GM23338 (cell line): ENCODE data around the gene CCDC59. TPM values are rescaled to one million over a fixed set of nuclear protein-coding genes. Genes with fewer than 3 reads are reported as not detected.
A peak's percentile ranks its signal among the peaks of the same experiment; 100 is the strongest.

ENCODE experiments used
- ATAC-seq: fragments of 200-7000 bp; cut with Tn5 transposase; 3 replicates; pipeline ENCODE4 v1.9.1; 2020
- DNase-seq: peaks from one replicate; pipeline ENCODE4 v3.0.0-alpha.2; 2015; ENCODE audit warnings: low spot score
- H2AFZ ChIP-seq: fragments of 200-600 bp; sonication (generic); 2 replicates; pipeline ENCODE4 v1.8.0; 2016; ENCODE audit warnings: antibody characterized with exemption, mild to moderate bottlenecking, moderate library complexity
- H3F3A ChIP-seq: fragments of 200-600 bp; sonication (generic); replicated peaks from 2 replicates; pipeline ENCODE4 v1.8.0; 2017; ENCODE audit warnings: antibody characterized with exemption, mixed run types, low read depth
- H3K27ac ChIP-seq: fragments of 200-600 bp; sonication (generic); 2 replicates; pipeline ENCODE4 v1.6.1; 2016; ENCODE audit warnings: low read depth
- H3K27me3 ChIP-seq: fragments of 200-600 bp; sonication (generic); 2 replicates; pipeline ENCODE4 v1.8.0; 2016; ENCODE audit warnings: mild to moderate bottlenecking, mixed run types, moderate library complexity; ENCODE audit not compliant: insufficient read depth
- H3K36me3 ChIP-seq: fragments of 200-600 bp; sonication (generic); 2 replicates; pipeline ENCODE4 v1.8.0; 2016; ENCODE audit warnings: mild to moderate bottlenecking; ENCODE audit not compliant: insufficient read depth
- H3K4me1 ChIP-seq: fragments of 200-600 bp; sonication (generic); 2 replicates; pipeline ENCODE4 v1.8.0; 2016; ENCODE audit warnings: mild to moderate bottlenecking, moderate library complexity; ENCODE audit not compliant: insufficient read depth
- H3K4me2 ChIP-seq: fragments of 200-600 bp; sonication (generic); 2 replicates; pipeline ENCODE4 v1.7.1; 2017; ENCODE audit warnings: mixed run types
- H3K4me3 ChIP-seq: fragments of 200-600 bp; sonication (generic); 2 replicates; pipeline ENCODE4 v1.6.1; 2016; ENCODE audit warnings: mixed run types
- H3K79me2 ChIP-seq: fragments of 200-600 bp; sonication (generic); replicated peaks from 2 replicates; pipeline ENCODE4 v1.8.0; 2017; ENCODE audit warnings: mild to moderate bottlenecking; ENCODE audit not compliant: insufficient read depth
- H3K9me2 ChIP-seq: fragments of 200-600 bp; sonication (generic); 2 replicates; pipeline ENCODE4 v1.8.0; 2017; ENCODE audit not compliant: insufficient read depth
- H4K20me1 ChIP-seq: fragments of 200-600 bp; sonication (generic); replicated peaks from 2 replicates; pipeline ENCODE4 v1.8.0; 2017; ENCODE audit warnings: mild to moderate bottlenecking; ENCODE audit not compliant: insufficient read depth
- H3K27ac Mint-ChIP-seq: 2 replicates; pipeline ENCODE4 v1.8.0; 2020; ENCODE audit warnings: inconsistent platforms, mild to moderate bottlenecking, moderate library complexity, mixed read lengths
- H3K27me3 Mint-ChIP-seq: 3 replicates; pipeline ENCODE4 v1.8.0; 2022; ENCODE audit warnings: low read depth, mild to moderate bottlenecking, moderate library complexity, mixed read lengths, inconsistent platforms; ENCODE audit not compliant: insufficient read depth, poor library complexity
- H3K36me3 Mint-ChIP-seq: 3 replicates; pipeline ENCODE4 v1.8.0; 2021; ENCODE audit warnings: low read depth, mild to moderate bottlenecking, inconsistent platforms, moderate library complexity, mixed read lengths
- H3K4me1 Mint-ChIP-seq: 3 replicates; pipeline ENCODE4 v1.8.0; 2020; ENCODE audit warnings: mild to moderate bottlenecking, inconsistent platforms, mixed read lengths
- H3K4me3 Mint-ChIP-seq: 3 replicates; pipeline ENCODE4 v1.8.0; 2021; ENCODE audit warnings: moderate library complexity, mild to moderate bottlenecking, inconsistent platforms, mixed read lengths
- H3K9me3 Mint-ChIP-seq: 3 replicates; pipeline ENCODE4 v1.8.0; 2020; ENCODE audit warnings: moderate library complexity, mild to moderate bottlenecking, inconsistent platforms, mixed read lengths
- CREB1 ChIP-seq: fragments of 250-450 bp; sonication (Bioruptor Pico); IDR thresholded peaks from 2 replicates; pipeline ENCODE4 v1.5.0; 2020; ENCODE audit warnings: low read depth, mild to moderate bottlenecking, moderate library complexity
- CTCF ChIP-seq, 2 experiments: fragments of 200-600 bp in 1 of 2; sonication (generic) in 1 of 2; conservative IDR thresholded peaks; 2 replicates each; pipeline versions ENCODE4 v1.5.1 to v1.6.1; 2016 to 2017; ENCODE audit warnings: antibody characterized with exemption in 2 of 2, low read depth in 2 of 2, mild to moderate bottlenecking in 2 of 2, moderate library complexity in 1 of 2
- ETS1 ChIP-seq: IDR thresholded peaks from 2 replicates; pipeline ENCODE4 v1.6.1; 2016; ENCODE audit warnings: antibody characterized with exemption
- EZH2 ChIP-seq: fragments of 200-600 bp; sonication (generic); IDR thresholded peaks from one replicate; pipeline ENCODE4 v1.8.0; 2017; ENCODE audit warnings: antibody characterized with exemption, mild to moderate bottlenecking, low read depth; ENCODE audit not compliant: unreplicated experiment
- EZH2phosphoT487 ChIP-seq: fragments of 200-600 bp; sonication (generic); IDR thresholded peaks from one replicate; pipeline ENCODE4 v1.8.1; 2018; ENCODE audit warnings: antibody characterized with exemption; ENCODE audit not compliant: unreplicated experiment
- JUNB ChIP-seq: IDR thresholded peaks from one replicate; pipeline ENCODE4 v1.6.1; 2016; ENCODE audit warnings: antibody characterized with exemption; ENCODE audit not compliant: unreplicated experiment
- NANOG ChIP-seq: IDR thresholded peaks from 2 replicates; pipeline ENCODE4 v1.6.1; 2016; ENCODE audit warnings: antibody characterized with exemption, borderline replicate concordance
- POLR2AphosphoS5 ChIP-seq: IDR thresholded peaks from 2 replicates; pipeline ENCODE4 v1.6.1; 2016; ENCODE audit warnings: antibody characterized with exemption, low read depth
- REST ChIP-seq: IDR thresholded peaks from one replicate; pipeline ENCODE4 v1.6.1; 2018; ENCODE audit warnings: antibody characterized with exemption; ENCODE audit not compliant: unreplicated experiment
- STAT1 ChIP-seq: IDR thresholded peaks from one replicate; pipeline ENCODE4 v1.6.1; 2016; ENCODE audit warnings: antibody characterized with exemption; ENCODE audit not compliant: unreplicated experiment
- ZNF114 ChIP-seq: fragments of 250-450 bp; sonication (Bioruptor Pico); IDR thresholded peaks from 2 replicates; pipeline ENCODE4 v1.5.0; 2020; ENCODE audit warnings: mild to moderate bottlenecking, moderate library complexity
- ZNF331 ChIP-seq: fragments of 250-450 bp; sonication (Bioruptor Pico); IDR thresholded peaks from 2 replicates; pipeline ENCODE4 v1.5.0; 2020; ENCODE audit warnings: low read depth, mild to moderate bottlenecking, moderate library complexity
- polyA plus RNA-seq: library from polyadenylated mRNA; unstranded; fragments of >200 nt; fragmentation: Nextera tagmentation; extraction: Ambion mirVana; gene quantifications from 2 replicates; pipeline ENCODE4 v1.2.1, GENCODE V29; 2016
- total RNA-seq: library from RNA; depleted of rRNA; stranded (reverse); fragments of >200 nt; shearing (Covaris generic); gene quantifications from 2 replicates; pipeline ENCODE4 v1.2.3, GENCODE V29; 2014

The CCDC59 gene
- total and polyA plus RNA-seq, 2 experiments from 2014 or later = 52.2 to 197 TPM

GRCh38 chr12:82350161-82350560, 8.0 kb downstream of the CCDC59 start:
- Mint-ChIP-seq H3K27ac (no peak overlapping the region), H3K27me3 (no peaks in the 10 kb centered on the region), H3K4me3 (no peak overlapping the region), H3K36me3 (peaks cover 27% of the 10 kb centered on the region), H3K4me1 (no peaks in the 10 kb centered on the region), H3K9me3 (no peaks in the 10 kb centered on the region)
- Histone ChIP-seq H3K27me3 (no peaks in the 10 kb centered on the region), H2AFZ (no peak overlapping the region), H3K4me1 (no peaks in the 10 kb centered on the region), H3K9me2 (no peaks in the 10 kb centered on the region), H3K4me3 (no peak overlapping the region), H3K27ac (no peak overlapping the region), H3K79me2 (peaks cover 4% of the 10 kb centered on the region; the same call in 1 of the 2 replicates), H3K4me2 (no peak overlapping the region), H4K20me1 (no peaks in the 10 kb centered on the region), H3K36me3 (peaks cover 31% of the 10 kb centered on the region; the same call in 1 of the 2 replicates), H3F3A (no peaks in the 10 kb centered on the region)
- ATAC-seq (no peak), DNase-seq (no peak)
- TF ChIP-seq ZNF331 (CRISPR knock-in tag) (no peak), CREB1 (no peak), EZH2phosphoT487 (no peak), NANOG (no peak), CTCF (conservative IDR thresholded peaks at IDR 0.05; ENCODE audit: low read depth in 2 of 2) (no peak), ETS1 (no peak), STAT1 (no peak), ZNF114 (no peak), EZH2 (no peak), POLR2AphosphoS5 (no peak)

- Mint-ChIP-seq H3K4me3 (no peak overlapping the region), H3K27ac (no peak overlapping the region), H3K27me3 (no peaks in the 10 kb centered on the region), H3K9me3 (no peaks in the 10 kb centered on the region), H3K4me1 (peaks cover 14% of the 10 kb centered on the region; the same call in 2 of the 3 replicates), H3K36me3 (no peaks in the 10 kb centered on the region)
- no peak overlapping the region for H2AFZ ChIP-seq
- no peaks in the 10 kb centered on the region for H3K36me3 ChIP-seq
- no peaks in the 10 kb centered on the region for H3K27me3 ChIP-seq
- no peak overlapping the region for H3K4me3 ChIP-seq
- peak overlapping the region; percentile 10; the same call in 1 of the 2 replicates for H3K4me2 ChIP-seq
- H3K4me1 ChIP-seq = no peaks in the 10 kb centered on the region
- no peaks in the 10 kb centered on the region for H3K9me2 ChIP-seq
- ATAC-seq (peak; percentile 47; the same call in 2 of the 3 replicates), DNase-seq (peak; percentile 52)
- no peaks in the 10 kb centered on the region for H4K20me1 ChIP-seq
- no peaks in the 10 kb centered on the region for H3K79me2 ChIP-seq
- H3F3A ChIP-seq = no peaks in the 10 kb centered on the region
- H3K27ac ChIP-seq = no peak overlapping the region
- TF ChIP-seq REST (no peak), JUNB (no peak), CREB1 (no peak)
These were observed 28.7 kb downstream of the CCDC59 start for GRCh38 chr12:82329508-82329907.
